MCF 10A (cell line): Measurements from ENCODE around the gene NANOS2. TPM values are rescaled to one million over a fixed set of nuclear protein-coding genes. Genes with fewer than 3 reads are reported as not detected.

ENCODE experiments used
- BruUV-seq: library from RNA; stranded (reverse); fragments of 400-500 nt; replicated peaks from 2 replicates; lab custom pipeline; 2021; lab: Mats Ljungman, UMichigan
- CTCF ChIA-PET: fragments of 300-600 bp; sonication (Branson Sonifier 250); formaldehyde crosslinking; extraction: SDS; loops from one replicate; lab custom pipeline; 2021; ENCODE audit warnings: antibody characterized with exemption, inconsistent platforms; lab: Yijun Ruan, JAX
- POLR2A ChIA-PET: fragments of 300-600, 350-650 bp; sonication (Branson Sonifier 250); formaldehyde crosslinking; extraction: SDS; loops from one replicate; lab custom pipeline; 2020; ENCODE audit warnings: antibody characterized with exemption, inconsistent platforms; lab: Yijun Ruan, JAX
- DNase-seq: peaks from one replicate; pipeline ENCODE4 v3.0.0-alpha.2; 2018; ENCODE audit not compliant: unreplicated experiment
- H3K27ac Mint-ChIP-seq: one replicate; pipeline ENCODE4 v1.8.0; 2022; ENCODE audit warnings: mild to moderate bottlenecking, low read depth, mixed read lengths; ENCODE audit not compliant: unreplicated experiment
- H3K27me3 Mint-ChIP-seq: one replicate; pipeline ENCODE4 v1.8.0; 2022; ENCODE audit warnings: mixed read lengths; ENCODE audit not compliant: insufficient read depth, unreplicated experiment
- H3K36me3 Mint-ChIP-seq: one replicate; pipeline ENCODE4 v1.8.0; 2022; ENCODE audit warnings: mild to moderate bottlenecking, moderate library complexity, mixed read lengths; ENCODE audit not compliant: insufficient read depth, unreplicated experiment
- H3K4me1 Mint-ChIP-seq: one replicate; pipeline ENCODE4 v1.8.0; 2022; ENCODE audit warnings: mixed read lengths; ENCODE audit not compliant: insufficient read depth, unreplicated experiment
- H3K4me3 Mint-ChIP-seq: one replicate; pipeline ENCODE4 v1.8.0; 2022; ENCODE audit warnings: mild to moderate bottlenecking, moderate library complexity, mixed read lengths; ENCODE audit not compliant: unreplicated experiment
- H3K9me3 Mint-ChIP-seq: one replicate; pipeline ENCODE4 v1.8.0; 2022; ENCODE audit warnings: mixed read lengths; ENCODE audit not compliant: unreplicated experiment
- CTCF ChIP-seq: fragments of 200-600 bp; IDR thresholded peaks from one replicate; pipeline ENCODE4 v1.8.0; 2022; ENCODE audit warnings: antibody characterized with exemption, mild to moderate bottlenecking; ENCODE audit not compliant: unreplicated experiment
- intact Hi-C: fragments of 100-400 bp; cut with micrococcal nuclease; formaldehyde crosslinking; loops from 2 replicates; pipeline ENCODE4 v1.14.1; 2022
- total RNA-seq: library from RNA; stranded (reverse); gene quantifications from 2 replicates; pipeline ENCODE4 v1.2.3, GENCODE V29; 2022

NANOS2 gene
- total RNA-seq, 1 experiment from 2014 or later: not detected

GRCh38 chr19:45863840-45864628 is 50.5 kb downstream of the NANOS2 start, which contains the start of gene FOXA3:
TSS of gene FOXA3 (plus strand) at chr19:45864326. CDS start at chr19:45864457, 131 bp downstream.
- peaks cover 5% of the 10 kb centered on the region for H3K4me1 Mint-ChIP-seq
- ChIA-PET POLR2A (interaction anchor here (0.5 to 2.1 kb wide), 17 partner anchors 14 to 833 kb away, joined by 3 to 34 read pairs (median 5); partner anchors contain the start of genes CCDC61, IRF2BP1, MYPOP and QPCTL), CTCF (interaction anchor here (0.6 to 1.4 kb wide), 3 partner anchors 19 to 155 kb away, joined by 3 to 5 read pairs (median 4); no protein-coding TSS in a partner anchor)
- DNase-seq: no peak
- H3K9me3 Mint-ChIP-seq: no peaks in the 10 kb centered on the region
- peak within 1 kb of the TSS; percentile 90 for H3K4me3 Mint-ChIP-seq
- H3K27ac Mint-ChIP-seq: peak within 1 kb of the TSS; percentile 86
- peak; percentile 46 for TF ChIP-seq CTCF
- H3K27me3 Mint-ChIP-seq: peaks cover 51% of the 10 kb centered on the region
- intact Hi-C loops: no loop called here
- H3K36me3 Mint-ChIP-seq: peaks cover 25% of the 10 kb centered on the region
- no TSS peak for BruUV-seq

GRCh38 chr19:45863335-45863839 is 51.2 kb downstream of the NANOS2 start:
- CTCF ChIA-PET: interaction anchor here (0.6 to 1.0 kb wide), 3 partner anchors 14 to 155 kb away, joined by 3 to 4 read pairs (median 4); no protein-coding TSS in a partner anchor
- POLR2A ChIA-PET: interaction anchor here (0.5 to 2.1 kb wide), 18 partner anchors 13 to 832 kb away, joined by 3 to 34 read pairs (median 5); partner anchors contain the start of genes CCDC61, IRF2BP1, MYPOP and QPCTL
- H3K36me3 Mint-ChIP-seq: peaks cover 31% of the 10 kb centered on the region
- H3K27me3 Mint-ChIP-seq: peaks cover 51% of the 10 kb centered on the region
- no peaks in the 10 kb centered on the region for H3K9me3 Mint-ChIP-seq
- H3K4me1 Mint-ChIP-seq: peaks cover 5% of the 10 kb centered on the region
- intact Hi-C loops: no loop called here
- BruUV-seq: no TSS peak
- peak overlapping the region; percentile 90 for H3K4me3 Mint-ChIP-seq
- no peak for DNase-seq
- no peak for TF ChIP-seq CTCF
- H3K27ac Mint-ChIP-seq: peak overlapping the region; percentile 86

Other genes starting within 250 kb of the NANOS2 start
- not detected in 2 replicates for gene GIPR, start 246.6 kb downstream of the NANOS2 start, total RNA-seq
- gene SNRPD2, start 222.8 kb downstream of the NANOS2 start, total RNA-seq: 406 and 472 TPM in 2 replicates
- gene QPCTL, start 222.1 kb downstream of the NANOS2 start, total RNA-seq: 14.9 and 17.3 TPM in 2 replicates
- 13.6 and 15.0 TPM in 2 replicates for gene FBXO46, start 183.9 kb downstream of the NANOS2 start, total RNA-seq
- not detected in 2 replicates for gene MEIOSIN, start 181.3 kb downstream of the NANOS2 start, total RNA-seq
- gene SIX5, start 145.5 kb downstream of the NANOS2 start, total RNA-seq: 17.3 and 19.6 TPM in 2 replicates
- 40.5 and 52.4 TPM in 2 replicates for gene DMPK, start 132.3 kb downstream of the NANOS2 start, total RNA-seq
- gene DMWD, start 121.9 kb downstream of the NANOS2 start, total RNA-seq: 57.5 and 71.6 TPM in 2 replicates
- 0.21 and 0.29 TPM in 2 replicates for gene RSPH6A, start 99.5 kb downstream of the NANOS2 start, total RNA-seq
- 77.4 and 86.2 TPM in 2 replicates for gene SYMPK, start 51.6 kb downstream of the NANOS2 start, total RNA-seq
- gene FOXA3, start 50.5 kb downstream of the NANOS2 start, total RNA-seq: not detected in 2 replicates
- 14.7 and 18.1 TPM in 2 replicates for gene IRF2BP1, start 28.6 kb downstream of the NANOS2 start, total RNA-seq
- 5.5 and 7.0 TPM in 2 replicates for gene MYPOP, start 12.2 kb downstream of the NANOS2 start, total RNA-seq
- gene NOVA2, start 59.1 kb upstream of the NANOS2 start, total RNA-seq: not detected in 2 replicates
- 17.5 and 18.9 TPM in 2 replicates for gene CCDC61, start 80.7 kb upstream of the NANOS2 start, total RNA-seq
- gene PGLYRP1, start 108.3 kb upstream of the NANOS2 start, total RNA-seq: not detected in 2 replicates
- 0.54 TPM in 1 of 2 replicates, not detected in the other for gene IGFL4, start 126.2 kb upstream of the NANOS2 start, total RNA-seq
- not detected in 2 replicates for gene IGFL3, start 209.9 kb upstream of the NANOS2 start, total RNA-seq
- gene IGFL2, start 233.5 kb upstream of the NANOS2 start, total RNA-seq: 1.3 TPM in 1 of 2 replicates, not detected in the other